Adipocyte (in vitro differentiated cells): ENCODE results near the gene TCHP.
A peak's percentile ranks its signal among the peaks of the same experiment; 100 is the strongest.

Source experiments
- DNase-seq: peaks from one replicate; pipeline ENCODE4 v3.0.0-alpha.2; 2015; ENCODE audit warnings: low read depth
- H3K27me3 ChIP-seq: replicated peaks from 2 replicates; pipeline ENCODE4 v1.7.0; 2013; ENCODE audit warnings: mild to moderate bottlenecking, low read length, moderate library complexity; ENCODE audit not compliant: control insufficient read depth, insufficient read depth
- H3K36me3 ChIP-seq: 2 replicates; pipeline ENCODE4 v1.7.0; 2013; ENCODE audit warnings: low read length, mild to moderate bottlenecking, moderate library complexity; ENCODE audit not compliant: control insufficient read depth, insufficient read depth, severe bottlenecking
- H3K4me1 ChIP-seq: 2 replicates; pipeline ENCODE4 v1.7.0; 2013; ENCODE audit warnings: mild to moderate bottlenecking, low read length, moderate library complexity; ENCODE audit not compliant: control insufficient read depth, insufficient read depth
- H3K4me3 ChIP-seq: 2 replicates; pipeline ENCODE4 v1.7.0; 2013; ENCODE audit warnings: mild to moderate bottlenecking, low read length, moderate library complexity
- H3K9ac ChIP-seq: 2 replicates; pipeline ENCODE4 v1.7.0; 2013; ENCODE audit warnings: mild to moderate bottlenecking, low read length, moderate library complexity
- H3K9me3 ChIP-seq: 2 replicates; pipeline ENCODE4 v1.7.0; 2013; ENCODE audit warnings: mild to moderate bottlenecking, low read length, moderate library complexity; ENCODE audit not compliant: control insufficient read depth

TCHP gene

GRCh38 chr12:109940339-109940923 lies 40.4 kb downstream of the TCHP start:
- H3K36me3 ChIP-seq = peaks cover 52% of the 10 kb centered on the region
- DNase-seq = no peak
- no peak overlapping the region for H3K9ac ChIP-seq
- no peaks in the 10 kb centered on the region for H3K4me1 ChIP-seq
- no peaks in the 10 kb centered on the region for H3K27me3 ChIP-seq
- H3K4me3 ChIP-seq = no peak overlapping the region
- H3K9me3 ChIP-seq = no peaks in the 10 kb centered on the region

- Histone ChIP-seq H3K27me3 (no peaks in the 10 kb centered on the region), H3K36me3 (peaks cover 30% of the 10 kb centered on the region), H3K4me3 (no peak overlapping the region), H3K9ac (no peak overlapping the region), H3K4me1 (peaks cover 25% of the 10 kb centered on the region), H3K9me3 (no peaks in the 10 kb centered on the region)
- no peak for DNase-seq
Measured at GRCh38 chr12:109943811-109944210, 43.7 kb downstream of the TCHP start.

GRCh38 chr12:109944561-109945359 lies 44.7 kb downstream of the TCHP start:
- Histone ChIP-seq H3K9ac (no peak overlapping the region), H3K27me3 (no peaks in the 10 kb centered on the region), H3K4me3 (no peak overlapping the region), H3K4me1 (peaks cover 34% of the 10 kb centered on the region), H3K9me3 (no peaks in the 10 kb centered on the region), H3K36me3 (peaks cover 25% of the 10 kb centered on the region)
- DNase-seq = peak; percentile 24

GRCh38 chr12:109946505-109946904 lies 46.4 kb downstream of the TCHP start:
- no peak overlapping the region for H3K9ac ChIP-seq
- peaks cover 26% of the 10 kb centered on the region for H3K36me3 ChIP-seq
- peak; percentile 63 for DNase-seq
- no peak overlapping the region for H3K4me3 ChIP-seq
- no peaks in the 10 kb centered on the region for H3K9me3 ChIP-seq
- H3K4me1 ChIP-seq = peaks cover 50% of the 10 kb centered on the region
- H3K27me3 ChIP-seq = no peaks in the 10 kb centered on the region

GRCh38 chr12:109946913-109947312 lies 46.8 kb downstream of the TCHP start:
- Histone ChIP-seq H3K27me3 (no peaks in the 10 kb centered on the region), H3K4me1 (peaks cover 54% of the 10 kb centered on the region), H3K36me3 (peaks cover 30% of the 10 kb centered on the region), H3K9me3 (no peaks in the 10 kb centered on the region), H3K4me3 (no peak overlapping the region), H3K9ac (no peak overlapping the region)
- DNase-seq = no peak

GRCh38 chr12:109947521-109947920 lies 47.4 kb downstream of the TCHP start:
- Histone ChIP-seq H3K4me3 (no peak overlapping the region), H3K27me3 (no peaks in the 10 kb centered on the region), H3K4me1 (peaks cover 60% of the 10 kb centered on the region), H3K9ac (no peak overlapping the region), H3K36me3 (peaks cover 34% of the 10 kb centered on the region), H3K9me3 (no peaks in the 10 kb centered on the region)
- DNase-seq = peak; percentile 62

- Histone ChIP-seq H3K9me3 (no peaks in the 10 kb centered on the region), H3K4me3 (peak overlapping the region; percentile 0), H3K27me3 (no peaks in the 10 kb centered on the region), H3K36me3 (peaks cover 38% of the 10 kb centered on the region), H3K9ac (peak overlapping the region; percentile 35), H3K4me1 (peaks cover 65% of the 10 kb centered on the region)
- peak; percentile 15 for DNase-seq
Measured at GRCh38 chr12:109948368-109948767, 48.3 kb downstream of the TCHP start.

GRCh38 chr12:109949089-109949488 lies 49.0 kb downstream of the TCHP start:
- DNase-seq = peak; percentile 84
- no peak overlapping the region for H3K4me3 ChIP-seq
- no peaks in the 10 kb centered on the region for H3K9me3 ChIP-seq
- peak overlapping the region; percentile 24 for H3K9ac ChIP-seq
- H3K36me3 ChIP-seq = peaks cover 41% of the 10 kb centered on the region
- H3K27me3 ChIP-seq = no peaks in the 10 kb centered on the region
- H3K4me1 ChIP-seq = peaks cover 65% of the 10 kb centered on the region

GRCh38 chr12:109950625-109951024 lies 50.6 kb downstream of the TCHP start:
- no peaks in the 10 kb centered on the region for H3K9me3 ChIP-seq
- peak overlapping the region; percentile 24 for H3K9ac ChIP-seq
- H3K4me3 ChIP-seq = no peak overlapping the region
- DNase-seq = no peak
- H3K4me1 ChIP-seq = peaks cover 65% of the 10 kb centered on the region
- peaks cover 41% of the 10 kb centered on the region for H3K36me3 ChIP-seq
- H3K27me3 ChIP-seq = no peaks in the 10 kb centered on the region

GRCh38 chr12:109951136-109951535 lies 51.1 kb downstream of the TCHP start:
- Histone ChIP-seq H3K27me3 (no peaks in the 10 kb centered on the region), H3K4me1 (peaks cover 65% of the 10 kb centered on the region), H3K9ac (peak overlapping the region; percentile 73), H3K9me3 (no peaks in the 10 kb centered on the region), H3K4me3 (peak overlapping the region; percentile 49), H3K36me3 (peaks cover 43% of the 10 kb centered on the region)
- peak; percentile 84 for DNase-seq

- no peaks in the 10 kb centered on the region for H3K9me3 ChIP-seq
- DNase-seq = peak; percentile 44
- peaks cover 44% of the 10 kb centered on the region for H3K36me3 ChIP-seq
- no peaks in the 10 kb centered on the region for H3K27me3 ChIP-seq
- H3K9ac ChIP-seq = peak overlapping the region; percentile 73
- H3K4me1 ChIP-seq = peaks cover 60% of the 10 kb centered on the region
- H3K4me3 ChIP-seq = peak overlapping the region; percentile 49
Measured at GRCh38 chr12:109951751-109952150, 51.7 kb downstream of the TCHP start.
